SU-DHL-6 (cell line): ENCODE measurements around the gene ADCY2.

Source experiments
- H2AFZ ChIP-seq: fragments of 200-600 bp; sonication (generic); 2 replicates; pipeline ENCODE4 v1.6.1; 2014; ENCODE audit warnings: low read depth, mild to moderate bottlenecking, moderate library complexity, mixed read lengths, antibody characterized with exemption, low read length; ENCODE audit not compliant: severe bottlenecking
- H3F3A ChIP-seq: fragments of 200-600 bp; shearing (Covaris generic); 2 replicates; pipeline ENCODE4 v1.6.0; 2016; ENCODE audit warnings: antibody characterized with exemption, mild to moderate bottlenecking; ENCODE audit not compliant: insufficient read depth
- H3K27ac ChIP-seq: fragments of 200-600 bp; sonication (generic); 2 replicates; pipeline ENCODE4 v1.5.1; 2016; ENCODE audit warnings: low read depth, mild to moderate bottlenecking, low read length, moderate library complexity, mixed read lengths
- H3K27me3 ChIP-seq: fragments of 200-600 bp; sonication (generic), shearing (Covaris generic); 2 replicates; pipeline ENCODE4 v1.6.0; 2014; ENCODE audit warnings: mild to moderate bottlenecking, low read length
- H3K36me3 ChIP-seq: fragments of 200-600 bp; sonication (generic); 2 replicates; pipeline ENCODE4 v1.6.1; 2014; ENCODE audit warnings: mild to moderate bottlenecking, low read length, mixed read lengths
- H3K4me2 ChIP-seq: fragments of 300-600, 200-600 bp; shearing (Covaris generic), sonication (generic); 2 replicates; pipeline ENCODE4 v1.6.0; 2014; ENCODE audit warnings: low read length, low read depth, mild to moderate bottlenecking; ENCODE audit not compliant: poor library complexity, severe bottlenecking
- H3K4me3 ChIP-seq: fragments of 200-600 bp; sonication (generic); 2 replicates; pipeline ENCODE4 v1.5.1; 2014; ENCODE audit warnings: antibody characterized with exemption, low read length, mild to moderate bottlenecking, mixed read lengths; ENCODE audit not compliant: insufficient read depth, poor library complexity, severe bottlenecking
- H3K79me2 ChIP-seq: fragments of 200-600 bp; sonication (generic); 2 replicates; pipeline ENCODE4 v1.6.1; 2014; ENCODE audit warnings: mild to moderate bottlenecking, low read length, moderate library complexity; ENCODE audit not compliant: insufficient read depth
- H3K9ac ChIP-seq: fragments of 200-600 bp; sonication (generic); 2 replicates; pipeline ENCODE4 v1.7.0; 2014; ENCODE audit warnings: mild to moderate bottlenecking, low read length
- H3K9me2 ChIP-seq: fragments of 200-600 bp; sonication (generic); replicated peaks from 2 replicates; pipeline ENCODE4 v1.6.1; 2014; ENCODE audit warnings: low read length; ENCODE audit not compliant: insufficient read depth
- H3K9me3 ChIP-seq: fragments of 200-600 bp; sonication (generic); 2 replicates; pipeline ENCODE4 v1.6.1; 2014; ENCODE audit warnings: low read length, mixed read lengths; ENCODE audit not compliant: insufficient read depth
- H4K20me1 ChIP-seq: fragments of 200-600 bp; sonication (generic); 2 replicates; pipeline ENCODE4 v1.6.1; 2014; ENCODE audit warnings: low read depth, mild to moderate bottlenecking, antibody characterized with exemption, low read length, moderate library complexity, mixed read lengths
- EZH2phosphoT487 ChIP-seq: fragments of 200-600 bp; sonication (generic), shearing (Covaris generic); conservative IDR thresholded peaks from 2 replicates; pipeline ENCODE4 v1.6.1; 2018; ENCODE audit warnings: mild to moderate bottlenecking, antibody characterized with exemption, low read length, moderate library complexity, mixed read lengths
- TF ChIP-seq, protein P1 (sequence below): fragments of 200-600 bp; sonication (generic); IDR thresholded peaks from one replicate; pipeline ENCODE4 v1.5.1; 2017; ENCODE audit warnings: antibody characterized with exemption, mild to moderate bottlenecking, low read length, moderate library complexity; ENCODE audit not compliant: insufficient read depth, poor library complexity, severe bottlenecking

The ADCY2 gene

GRCh38 chr5:7361593-7361992 is 34.3 kb upstream of the ADCY2 start:
- H3K27me3 ChIP-seq = no peaks in the 10 kb centered on the region
- H3K27ac ChIP-seq = no peak overlapping the region
- no peak overlapping the region for H3K4me2 ChIP-seq
- no peak overlapping the region for H2AFZ ChIP-seq
- no peaks in the 10 kb centered on the region for H4K20me1 ChIP-seq
- H3K9me2 ChIP-seq = no peaks in the 10 kb centered on the region
- H3K9ac ChIP-seq = no peak overlapping the region
- peaks cover 4% of the 10 kb centered on the region; the same call in 1 of the 2 replicates for H3K9me3 ChIP-seq
- no peak overlapping the region for H3K4me3 ChIP-seq
- H3F3A ChIP-seq = no peaks in the 10 kb centered on the region
- no peaks in the 10 kb centered on the region for H3K36me3 ChIP-seq
- H3K79me2 ChIP-seq = no peaks in the 10 kb centered on the region
- TF ChIP-seq EZH2phosphoT487 = no peak
- TF ChIP-seq, protein P1, sequence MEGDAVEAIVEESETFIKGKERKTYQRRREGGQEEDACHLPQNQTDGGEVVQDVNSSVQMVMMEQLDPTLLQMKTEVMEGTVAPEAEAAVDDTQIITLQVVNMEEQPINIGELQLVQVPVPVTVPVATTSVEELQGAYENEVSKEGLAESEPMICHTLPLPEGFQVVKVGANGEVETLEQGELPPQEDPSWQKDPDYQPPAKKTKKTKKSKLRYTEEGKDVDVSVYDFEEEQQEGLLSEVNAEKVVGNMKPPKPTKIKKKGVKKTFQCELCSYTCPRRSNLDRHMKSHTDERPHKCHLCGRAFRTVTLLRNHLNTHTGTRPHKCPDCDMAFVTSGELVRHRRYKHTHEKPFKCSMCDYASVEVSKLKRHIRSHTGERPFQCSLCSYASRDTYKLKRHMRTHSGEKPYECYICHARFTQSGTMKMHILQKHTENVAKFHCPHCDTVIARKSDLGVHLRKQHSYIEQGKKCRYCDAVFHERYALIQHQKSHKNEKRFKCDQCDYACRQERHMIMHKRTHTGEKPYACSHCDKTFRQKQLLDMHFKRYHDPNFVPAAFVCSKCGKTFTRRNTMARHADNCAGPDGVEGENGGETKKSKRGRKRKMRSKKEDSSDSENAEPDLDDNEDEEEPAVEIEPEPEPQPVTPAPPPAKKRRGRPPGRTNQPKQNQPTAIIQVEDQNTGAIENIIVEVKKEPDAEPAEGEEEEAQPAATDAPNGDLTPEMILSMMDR = no peak

DNA sequence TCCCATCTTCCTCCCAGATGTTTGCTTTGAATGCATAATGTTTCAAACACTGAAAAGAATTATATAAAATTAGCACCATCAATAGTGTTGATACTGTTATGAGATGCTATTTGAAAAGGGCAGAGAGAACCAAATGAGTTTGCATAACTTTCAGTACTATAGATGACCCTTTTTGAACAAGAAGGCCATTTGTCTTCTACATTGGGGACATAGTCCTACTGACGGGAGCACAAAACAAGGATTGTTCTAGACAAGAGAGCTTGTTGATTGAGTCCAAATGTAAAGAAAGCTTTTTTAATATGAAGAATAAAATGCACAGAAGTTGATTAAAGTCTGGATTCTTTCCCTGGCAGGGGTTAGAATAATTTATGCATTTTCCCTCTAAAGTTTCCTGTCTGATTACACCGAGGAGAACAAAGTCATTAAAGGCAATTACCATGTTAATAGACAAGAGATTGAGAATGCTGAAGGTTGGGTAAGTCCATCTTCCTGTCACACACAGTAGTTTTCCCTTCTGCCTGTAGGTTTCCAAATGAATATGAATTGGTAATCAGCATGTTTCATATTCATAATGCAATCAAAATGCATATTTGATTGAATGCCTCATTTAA is 32.8 kb upstream of the ADCY2 start:
- H3K27ac ChIP-seq = no peak overlapping the region
- no peaks in the 10 kb centered on the region for H3K79me2 ChIP-seq
- no peaks in the 10 kb centered on the region for H3F3A ChIP-seq
- H3K9me2 ChIP-seq = no peaks in the 10 kb centered on the region
- no peak overlapping the region for H3K4me3 ChIP-seq
- peaks cover 4% of the 10 kb centered on the region; the same call in 1 of the 2 replicates for H3K9me3 ChIP-seq
- H3K4me2 ChIP-seq = no peak overlapping the region
- no peaks in the 10 kb centered on the region for H3K36me3 ChIP-seq
- no peak overlapping the region for H2AFZ ChIP-seq
- no peaks in the 10 kb centered on the region for H3K27me3 ChIP-seq
- TF ChIP-seq, protein P1 = no peak
- H3K9ac ChIP-seq = no peak overlapping the region
- no peaks in the 10 kb centered on the region for H4K20me1 ChIP-seq

GRCh38 chr5:7364226-7364875 is 31.6 kb upstream of the ADCY2 start:
- H3K9ac ChIP-seq = no peak overlapping the region
- H4K20me1 ChIP-seq = no peaks in the 10 kb centered on the region
- no peak overlapping the region for H3K4me3 ChIP-seq
- no peak overlapping the region for H3K4me2 ChIP-seq
- H3K9me3 ChIP-seq = peaks cover 2% of the 10 kb centered on the region; the same call in 1 of the 2 replicates
- TF ChIP-seq, protein P1 = no peak
- no peak for TF ChIP-seq EZH2phosphoT487
- no peaks in the 10 kb centered on the region for H3K9me2 ChIP-seq
- H3K27me3 ChIP-seq = no peaks in the 10 kb centered on the region
- H3K36me3 ChIP-seq = no peaks in the 10 kb centered on the region
- no peaks in the 10 kb centered on the region for H3K79me2 ChIP-seq
- no peak overlapping the region for H2AFZ ChIP-seq
- H3K27ac ChIP-seq = no peak overlapping the region
- no peaks in the 10 kb centered on the region for H3F3A ChIP-seq
